K562 (cell line): ENCODE results near the gene CCT7. TPM values are rescaled to one million over a fixed set of nuclear protein-coding genes. Genes with fewer than 3 reads are reported as not detected.

ENCODE experiments used
- ATAC-seq: fragments of 200-7000 bp; cut with Tn5 transposase; 3 replicates; pipeline ENCODE4 v1.9.1; 2020; ENCODE audit warnings: moderate library complexity
- BruUV-seq: library from RNA; stranded (reverse); fragments of 400-500 nt; replicated peaks from 2 replicates; lab custom pipeline; 2021; lab: Mats Ljungman, UMichigan
- CTCF ChIA-PET: fragments of 300-600 bp; formaldehyde crosslinking; extraction: SDS; loops from one replicate; lab custom pipeline; 2021; ENCODE audit warnings: low intra/inter-chr PET ratio; lab: Yijun Ruan, JAX
- POLR2A ChIA-PET: fragments of 300-600, 350-650 bp; sonication (Branson Sonifier 250); formaldehyde crosslinking; extraction: SDS; loops from one replicate; lab custom pipeline; 2021; ENCODE audit warnings: antibody characterized with exemption, inconsistent platforms; lab: Yijun Ruan, JAX
- DNase-seq, 4 experiments: peaks; one replicate each; pipeline versions ENCODE4 v3.0.0 to v3.0.0-alpha.2; 2011 to 2018; ENCODE audit warnings: low spot score in 3 of 4, mixed read lengths in 3 of 4; ENCODE audit errors: extremely low read depth in 1 of 4
- FAIRE-seq: peaks from 2 replicates; lab custom pipeline; 2011; peaks lifted over from hg19 to GRCh38; lab: Jason Lieb, UNC
- H2AFZ ChIP-seq: 2 replicates; pipeline ENCODE4 v1.6.0; 2011; ENCODE audit warnings: low read depth, low read length, control low read depth, inconsistent platforms
- H3K27ac ChIP-seq: fragments of 200-600 bp; 3 replicates; pipeline ENCODE4 v1.8.0; 2011; ENCODE audit warnings: low read depth, mild to moderate bottlenecking, control low read depth, inconsistent platforms, low read length, moderate library complexity, mixed read lengths; ENCODE audit errors: extremely low read depth
- H3K27me3 ChIP-seq, 2 experiments: fragments of 300-600 bp in 1 of 2; 2 replicates in 1 of 2; 3 replicates in 1 of 2; pipeline versions ENCODE4 v1.6.0 to v1.8.0; 2011; ENCODE audit warnings: inconsistent platforms in 2 of 2, low read length in 2 of 2, mild to moderate bottlenecking in 1 of 2, mixed read lengths in 1 of 2, moderate library complexity in 1 of 2; ENCODE audit not compliant: control insufficient read depth in 2 of 2, insufficient read depth in 2 of 2
- H3K36me3 ChIP-seq: fragments of 300-600 bp; 3 replicates; pipeline ENCODE4 v1.8.0; 2011; ENCODE audit warnings: mild to moderate bottlenecking, low read length, inconsistent platforms; ENCODE audit not compliant: control insufficient read depth, insufficient read depth
- H3K4me1 ChIP-seq, 2 experiments: fragments of 200-600 bp in 1 of 2; replicated peaks in 1 of 2; 2 replicates in 1 of 2; 3 replicates in 1 of 2; pipeline versions ENCODE4 v1.5.1 to v1.8.0; 2011; ENCODE audit warnings: inconsistent platforms in 2 of 2, low read length in 2 of 2, mild to moderate bottlenecking in 1 of 2, mixed read lengths in 1 of 2, moderate library complexity in 1 of 2; ENCODE audit not compliant: control insufficient read depth in 2 of 2, insufficient read depth in 2 of 2
- H3K4me2 ChIP-seq: 2 replicates; pipeline ENCODE4 v1.6.1; 2011; ENCODE audit warnings: low read length, control low read depth, inconsistent platforms, mixed read lengths; ENCODE audit not compliant: insufficient read depth
- H3K4me3 ChIP-seq: fragments of 200-600 bp; sonication (generic), shearing (Covaris generic); 2 replicates; pipeline ENCODE4 v1.5.1; 2016; ENCODE audit warnings: control low read depth, inconsistent platforms
- H3K79me2 ChIP-seq: fragments of 200-600 bp; 3 replicates; pipeline ENCODE4 v1.8.0; 2011; ENCODE audit warnings: low read length, inconsistent platforms; ENCODE audit not compliant: control insufficient read depth, insufficient read depth
- H3K9ac ChIP-seq, 2 experiments: 2 replicates each; pipeline versions ENCODE4 v1.6.0 to v1.6.1; 2011; ENCODE audit warnings: low read depth in 2 of 2, low read length in 2 of 2, control low read depth in 1 of 2, inconsistent platforms in 1 of 2, mild to moderate bottlenecking in 1 of 2, mixed read lengths in 1 of 2; ENCODE audit not compliant: insufficient read depth in 1 of 2
- H3K9me1 ChIP-seq: one replicate; pipeline ENCODE4 v1.6.0; 2011; ENCODE audit warnings: inconsistent platforms, mild to moderate bottlenecking, low read length, moderate library complexity; ENCODE audit not compliant: control insufficient read depth, insufficient read depth
- H3K9me3 ChIP-seq: replicated peaks from 2 replicates; pipeline ENCODE4 v1.5.1; 2011; ENCODE audit warnings: low read depth, low read length, inconsistent platforms; ENCODE audit not compliant: control insufficient read depth, insufficient read depth
- H4K20me1 ChIP-seq: replicated peaks from 2 replicates; pipeline ENCODE4 v1.6.1; 2011; ENCODE audit warnings: low read length, inconsistent platforms, mixed read lengths; ENCODE audit not compliant: control insufficient read depth, insufficient read depth
- ARID2 ChIP-seq: fragments of 450-650 bp; IDR thresholded peaks from 2 replicates; pipeline ENCODE4 v1.6.1; 2017; ENCODE audit warnings: antibody characterized with exemption, mild to moderate bottlenecking
- C11orf30 ChIP-seq: fragments of 450-650 bp; IDR thresholded peaks from 2 replicates; pipeline ENCODE4 v1.6.1; 2016; ENCODE audit warnings: low read depth, mild to moderate bottlenecking
- CSDE1 ChIP-seq, 2 experiments: fragments of 450-650 bp; IDR thresholded peaks; 2 replicates each; pipeline ENCODE4 v1.6.1; 2016; ENCODE audit warnings: mild to moderate bottlenecking in 1 of 2
- CTCF ChIP-seq, 3 experiments: IDR thresholded peaks in 2 of 3; conservative IDR thresholded peaks in 1 of 3; 2 replicates each; pipeline ENCODE4 v1.5.1; 2011 to 2012; ENCODE audit warnings: low read length in 3 of 3, mild to moderate bottlenecking in 3 of 3, control low read depth in 2 of 3, improper control_type of control experiment in 1 of 3, inconsistent platforms in 1 of 3, low read depth in 1 of 3, mixed read lengths in 1 of 3, moderate library complexity in 1 of 3; ENCODE audit not compliant: insufficient read depth in 2 of 3
- FOXP4 ChIP-seq: sonication (generic); formaldehyde crosslinking; IDR thresholded peaks from 2 replicates; pipeline ENCODE4 v1.8.0; 2022; ENCODE audit warnings: mild to moderate bottlenecking, missing genetic modification reagents, borderline replicate concordance
- KDM2B ChIP-seq: fragments of 250-450 bp; sonication (Bioruptor Pico); IDR thresholded peaks from 2 replicates; pipeline ENCODE4 v1.8.0; 2021; ENCODE audit warnings: mild to moderate bottlenecking, moderate library complexity
- MCM2 ChIP-seq: fragments of 450-650 bp; IDR thresholded peaks from 2 replicates; pipeline ENCODE4 v1.6.1; 2017; ENCODE audit warnings: low read depth, mild to moderate bottlenecking
- MTA3 ChIP-seq: fragments of 450-650 bp; formaldehyde crosslinking; IDR thresholded peaks from 2 replicates; pipeline ENCODE4 v1.6.1; 2017; ENCODE audit warnings: mild to moderate bottlenecking, borderline replicate concordance
- NBN ChIP-seq: fragments of 450-650 bp; IDR thresholded peaks from 2 replicates; pipeline ENCODE4 v1.6.1; 2016; ENCODE audit warnings: low read depth, mild to moderate bottlenecking
- NFIX ChIP-seq: fragments of 250-450 bp; sonication (Bioruptor Pico); IDR thresholded peaks from 2 replicates; pipeline ENCODE4 v1.4.0; 2020; ENCODE audit warnings: low read depth, mild to moderate bottlenecking, moderate library complexity
- RCOR1 ChIP-seq, 2 experiments: IDR thresholded peaks; 2 replicates each; pipeline ENCODE4 v1.6.1; 2012; ENCODE audit warnings: low read depth in 2 of 2, low read length in 2 of 2, borderline replicate concordance in 1 of 2, improper control_type of control experiment in 1 of 2
- SPI1 ChIP-seq: IDR thresholded peaks from 2 replicates; pipeline ENCODE4 v1.6.1; 2011; ENCODE audit warnings: low read depth, low read length, control low read depth, borderline replicate concordance
- SREBF1 ChIP-seq: fragments of 150-350 bp; IDR thresholded peaks from 2 replicates; pipeline ENCODE4 v1.6.1; 2014; ENCODE audit warnings: antibody characterized with exemption, low read depth, low read length, borderline replicate concordance
- ZKSCAN3 ChIP-seq: fragments of 250-450 bp; sonication (Bioruptor Pico); IDR thresholded peaks from 2 replicates; pipeline ENCODE4 v1.4.0; 2020
- ZNF224 ChIP-seq: sonication (generic); formaldehyde crosslinking; IDR thresholded peaks from 2 replicates; pipeline ENCODE4 v1.8.0; 2022; ENCODE audit warnings: mild to moderate bottlenecking, missing genetic modification reagents
- ZNF24 ChIP-seq: fragments of 450-650 bp; IDR thresholded peaks from 2 replicates; pipeline ENCODE4 v1.6.1; 2016
- ZNF551 ChIP-seq: fragments of 250-450 bp; sonication (Bioruptor Pico); IDR thresholded peaks from 2 replicates; pipeline ENCODE4 v1.5.0; 2021; ENCODE audit warnings: mild to moderate bottlenecking, moderate library complexity
- ZNF695 ChIP-seq: fragments of 450-650 bp; formaldehyde crosslinking; IDR thresholded peaks from 2 replicates; pipeline ENCODE4 v1.4.0; 2020; ENCODE audit warnings: mild to moderate bottlenecking, moderate library complexity
- ZNF717 ChIP-seq: fragments of 250-450 bp; sonication (Bioruptor Pico); IDR thresholded peaks from 2 replicates; pipeline ENCODE4 v1.5.0; 2021
- WGBS: fragments of 100-300 bp; shearing (Covaris generic); methylation state at CpG from one replicate; pipeline ENCODE4 v1.1.6; 2016; ENCODE audit warnings: low coverage, mixed read lengths; ENCODE audit not compliant: insufficient coverage; ENCODE audit errors: missing lambda C conversion rate; 5-methylcytosine and 5-hydroxymethylcytosine counted together
- in situ Hi-C: fragments of 300-500 bp; cut with MboI; formaldehyde crosslinking; loops from 4 replicates; pipeline ENCODE4 v1.15.0; 2018; ENCODE audit warnings: inconsistent platforms, mixed read lengths
- intact Hi-C: fragments of 100-400 bp; cut with micrococcal nuclease; formaldehyde crosslinking; loops from 2 replicates; pipeline ENCODE4 v1.14.2; 2022
- polyA plus RNA-seq, 8 experiments: library from polyadenylated mRNA; depleted of rRNA in 4 of 8; stranded (reverse) in 5 of 8; unstranded in 3 of 8; fragments of >200 nt; fragmentation: Nextera tagmentation in 2 of 8; fragmentation: Illumina TruSeq in 1 of 8; extraction: Ambion mirVana in 2 of 8; extraction: Trizol in 1 of 8; gene quantifications; 2 replicates each; pipeline versions ENCODE4 v1.2.1 to v1.2.3, GENCODE V29; 2011 to 2014; ENCODE audit warnings: inconsistent platforms in 1 of 8, missing spikeins in 1 of 8
- total RNA-seq, 7 experiments: library from RNA; depleted of rRNA in 6 of 7; stranded (reverse); fragments of >200 nt in 6 of 7; fragmentation: Illumina TruSeq in 2 of 7; extraction: Trizol in 2 of 7; gene quantifications; 2 replicates each; pipeline versions ENCODE4 v1.2.1 to v1.2.3, GENCODE V29; 2011 to 2021; ENCODE audit warnings: low replicate concordance in 1 of 7

The CCT7 gene
- total and polyA plus RNA-seq, 9 of the 15 experiments (the other 6 are each of a cell fraction or from before 2014, with no cell fraction given): 326 to 856 (median 638) TPM

GRCh38 chr2:73257425-73258125 is 23.5 kb downstream of the CCT7 start:
- Histone ChIP-seq H3K79me2 (no peaks in the 10 kb centered on the region), H3K4me3 (no peak overlapping the region), H4K20me1 (peaks cover 6% of the 10 kb centered on the region; the same call in 1 of the 2 replicates), H3K4me2 (no peak overlapping the region), H3K9me1 (no peaks in the 10 kb centered on the region), H3K9me3 (no peaks in the 10 kb centered on the region), H3K36me3 (peaks cover 24% of the 10 kb centered on the region), H2AFZ (no peak overlapping the region), H3K4me1 (peaks cover 2 to 21% of the 10 kb centered on the region in 2 experiments; a peak in 3 of 5 replicates), H3K9ac (peak overlapping the region in 1 of 2 experiments; percentile 47; a peak in 1 of 4 replicates), H3K27me3 (no peaks in the 10 kb centered on the region), H3K27ac (no peak overlapping the region; the same call in 2 of the 3 replicates)
- 23% methylated on average over 10 of the region's 10 CpGs for WGBS
- ChIA-PET POLR2A (interaction anchor here (0.6 to 2.2 kb wide), 8 partner anchors 10 to 45 kb away, joined by 3 to 15 read pairs (median 6); partner anchors contain the start of gene CCT7), CTCF (no interaction called here)
- ATAC-seq (peak; percentile 13; the same call in 1 of the 3 replicates), FAIRE-seq (peak; percentile 56), DNase-seq (peak in 2 of 4 experiments; percentile 47 to 60)
- no TSS peak for BruUV-seq
- intact Hi-C loops (loop anchor here (5.0 to 10.0 kb wide), 2 partner anchors 80 to 273 kb away; no protein-coding TSS in a partner anchor), in situ Hi-C loops (no loop called here)
- no peak for TF ChIP-seq C11orf30
- peak in 1 of 2 experiments; percentile 57; a peak in 1 of 4 replicates for TF ChIP-seq RCOR1 (IDR thresholded peaks at IDR 0.05; ENCODE audit: borderline replicate concordance in 1 of 2, low read depth in 2 of 2, low read length in 2 of 2)
- TF ChIP-seq KDM2B (CRISPR knock-in tag): no peak
- no peak for TF ChIP-seq ZNF717 (CRISPR knock-in tag)
- no peak for TF ChIP-seq ARID2
- TF ChIP-seq CTCF (IDR thresholded peaks at IDR 0.05 in 2 of 3, conservative IDR thresholded peaks at IDR 0.05 in 1 of 3; ENCODE audit: insufficient read depth in 2 of 3, low read depth in 1 of 3, low read length in 3 of 3): no peak
- no peak for TF ChIP-seq SREBF1
- TF ChIP-seq NFIX (CRISPR knock-in tag): peak; percentile 44; the same call in 1 of the 2 replicates
- TF ChIP-seq NBN: no peak
- no peak for TF ChIP-seq ZNF695 (CRISPR knock-in tag)
- peak; percentile 62; the same call in 1 of the 2 replicates for TF ChIP-seq SPI1
- TF ChIP-seq ZNF224 (CRISPR knock-in tag): no peak
- no peak for TF ChIP-seq MCM2
- TF ChIP-seq CSDE1 (IDR thresholded peaks at IDR 0.05): no peak
- TF ChIP-seq FOXP4: no peak
- no peak for TF ChIP-seq MTA3
- no peak for TF ChIP-seq ZKSCAN3 (CRISPR knock-in tag)
- TF ChIP-seq ZNF24: no peak
- no peak for TF ChIP-seq ZNF551 (CRISPR knock-in tag)
